Nephron (organoid): ENCODE results near the gene ZNF541.

Experiments
- H3K27ac Mint-ChIP-seq, 3 experiments: 2 replicates each; pipeline ENCODE4 v1.8.0; 2020; ENCODE audit warnings: mixed read lengths in 3 of 3, mild to moderate bottlenecking in 2 of 3, moderate library complexity in 1 of 3
- H3K27me3 Mint-ChIP-seq: 2 replicates; pipeline ENCODE4 v1.8.0; 2021; ENCODE audit warnings: low read depth, mild to moderate bottlenecking, moderate library complexity, mixed read lengths
- H3K36me3 Mint-ChIP-seq: 2 replicates; pipeline ENCODE4 v1.8.0; 2020; ENCODE audit warnings: low read depth, mixed read lengths
- H3K4me1 Mint-ChIP-seq: 2 replicates; pipeline ENCODE4 v1.8.0; 2020; ENCODE audit warnings: mixed read lengths
- H3K4me3 Mint-ChIP-seq, 3 experiments: 2 replicates each; pipeline ENCODE4 v1.8.0; 2020; ENCODE audit warnings: mild to moderate bottlenecking in 3 of 3, mixed read lengths in 3 of 3, moderate library complexity in 2 of 3
- H3K9me3 Mint-ChIP-seq: 2 replicates; pipeline ENCODE4 v1.8.0; 2020; ENCODE audit warnings: mixed read lengths
- CTCF ChIP-seq, 3 experiments: fragments of 200-600 bp; sonication (generic); IDR thresholded peaks; one replicate each; pipeline ENCODE4 v1.5.0; 2021; ENCODE audit warnings: antibody characterized with exemption in 3 of 3; ENCODE audit not compliant: unreplicated experiment in 3 of 3

Gene ZNF541

GRCh38 chr19:47550129-47550528 is 22.8 kb downstream of the ZNF541 start:
- TF ChIP-seq CTCF (IDR thresholded peaks at IDR 0.05; ENCODE audit: unreplicated experiment in 3 of 3) = no peak
- no peaks in the 10 kb centered on the region for H3K36me3 Mint-ChIP-seq
- H3K27ac Mint-ChIP-seq = no peak overlapping the region
- peaks cover 14% of the 10 kb centered on the region for H3K27me3 Mint-ChIP-seq
- no peak overlapping the region for H3K4me3 Mint-ChIP-seq
- H3K9me3 Mint-ChIP-seq = no peaks in the 10 kb centered on the region
- H3K4me1 Mint-ChIP-seq = no peaks in the 10 kb centered on the region

- Mint-ChIP-seq H3K9me3 (no peaks in the 10 kb centered on the region), H3K27ac (no peak overlapping the region), H3K4me1 (no peaks in the 10 kb centered on the region), H3K4me3 (no peak overlapping the region), H3K27me3 (peaks cover 14% of the 10 kb centered on the region), H3K36me3 (no peaks in the 10 kb centered on the region)
- no peak for TF ChIP-seq CTCF (IDR thresholded peaks at IDR 0.05; ENCODE audit: unreplicated experiment in 3 of 3)
These were observed 23.6 kb downstream of the ZNF541 start for GRCh38 chr19:47549261-47549862.

- Mint-ChIP-seq H3K27ac (no peak overlapping the region), H3K4me3 (no peak overlapping the region), H3K9me3 (no peaks in the 10 kb centered on the region), H3K27me3 (peaks cover 13% of the 10 kb centered on the region), H3K4me1 (no peaks in the 10 kb centered on the region), H3K36me3 (no peaks in the 10 kb centered on the region)
- TF ChIP-seq CTCF (IDR thresholded peaks at IDR 0.05; ENCODE audit: unreplicated experiment in 3 of 3) = no peak
These were observed 25.7 kb downstream of the ZNF541 start for GRCh38 chr19:47547199-47547598.

GRCh38 chr19:47545061-47545948 is 27.6 kb downstream of the ZNF541 start:
- peaks cover 11% of the 10 kb centered on the region for H3K27me3 Mint-ChIP-seq
- TF ChIP-seq CTCF (IDR thresholded peaks at IDR 0.05; ENCODE audit: unreplicated experiment in 3 of 3) = no peak
- H3K27ac Mint-ChIP-seq = no peak overlapping the region
- H3K36me3 Mint-ChIP-seq = no peaks in the 10 kb centered on the region
- no peak overlapping the region for H3K4me3 Mint-ChIP-seq
- H3K4me1 Mint-ChIP-seq = no peaks in the 10 kb centered on the region
- no peaks in the 10 kb centered on the region for H3K9me3 Mint-ChIP-seq

GRCh38 chr19:47544476-47544875 is 28.5 kb downstream of the ZNF541 start:
- Mint-ChIP-seq H3K27ac (no peak overlapping the region), H3K27me3 (peaks cover 13% of the 10 kb centered on the region), H3K9me3 (no peaks in the 10 kb centered on the region), H3K36me3 (no peaks in the 10 kb centered on the region), H3K4me3 (no peak overlapping the region), H3K4me1 (no peaks in the 10 kb centered on the region)
- TF ChIP-seq CTCF (IDR thresholded peaks at IDR 0.05; ENCODE audit: unreplicated experiment in 3 of 3) = no peak
